ENCODE data around the gene SHROOM2.
"Not testable (repeated sequence)": the region's sequence is repeated elsewhere in the genome, so short reads cannot be mapped to it uniquely, and the experiment has no call there.

Gene SHROOM2

GRCh38 chrX:9785944-9786797 is at the start of gene SHROOM2:
Gene SHROOM2 (plus strand): TSS chrX:9786429. CDS start chrX:9786546, 117 bp downstream.
- no peak for DNase-seq (ENCODE audit: low read depth)

- no peak for DNase-seq (ENCODE audit: low read depth)
Measured at GRCh38 chrX:9737363-9737762, 48.9 kb upstream of the SHROOM2 start.

- no peak for DNase-seq (ENCODE audit: low read depth)
Measured at GRCh38 chrX:9738151-9738550, 48.1 kb upstream of the SHROOM2 start.

GRCh38 chrX:9739130-9739529 is 47.1 kb upstream of the SHROOM2 start:
- no peak for DNase-seq (ENCODE audit: low read depth)

- no peak for DNase-seq (ENCODE audit: low read depth)
Measured at GRCh38 chrX:9745417-9746115, 40.7 kb upstream of the SHROOM2 start.

GRCh38 chrX:9746148-9746888 is 39.9 kb upstream of the SHROOM2 start:
- DNase-seq (ENCODE audit: low read depth), result no peak

- no peak for DNase-seq (ENCODE audit: low read depth)
Measured at GRCh38 chrX:9747644-9748043, 38.6 kb upstream of the SHROOM2 start.

- no peak for DNase-seq (ENCODE audit: low read depth)
Measured at GRCh38 chrX:9749146-9749692, 37.0 kb upstream of the SHROOM2 start.

GRCh38 chrX:9757366-9757765 is 28.9 kb upstream of the SHROOM2 start:
- DNase-seq (ENCODE audit: low read depth), result no peak

GRCh38 chrX:9758021-9758638 is 28.1 kb upstream of the SHROOM2 start:
- no peak for DNase-seq (ENCODE audit: low read depth)

- no peak for DNase-seq (ENCODE audit: low read depth)
Measured at GRCh38 chrX:9759337-9759736, 26.9 kb upstream of the SHROOM2 start.

GRCh38 chrX:9765072-9765736 is 21.0 kb upstream of the SHROOM2 start:
- no peak for DNase-seq (ENCODE audit: low read depth)

GRCh38 chrX:9765737-9766097 is 20.5 kb upstream of the SHROOM2 start, which contains the start of gene GPR143:
Gene GPR143 (minus strand): TSS chrX:9765847. CDS start chrX:9765817, 30 bp downstream.
- no peak for DNase-seq (ENCODE audit: low read depth)

GRCh38 chrX:9767375-9767774 is 18.9 kb upstream of the SHROOM2 start:
- no peak for DNase-seq (ENCODE audit: low read depth)

GRCh38 chrX:9768321-9768839 is 17.8 kb upstream of the SHROOM2 start:
- not testable (repeated sequence) for DNase-seq (ENCODE audit: low read depth)

- DNase-seq (ENCODE audit: low read depth), result no peak
Measured at GRCh38 chrX:9770319-9770718, 15.9 kb upstream of the SHROOM2 start.

- DNase-seq (ENCODE audit: low read depth), result no peak
Measured at GRCh38 chrX:9772943-9773342, 13.3 kb upstream of the SHROOM2 start.

GRCh38 chrX:9775930-9776329 is 10.3 kb upstream of the SHROOM2 start:
- DNase-seq (ENCODE audit: low read depth), result no peak

- no peak for DNase-seq (ENCODE audit: low read depth)
Measured at GRCh38 chrX:9781941-9782340, 4.3 kb upstream of the SHROOM2 start.

- no peak for DNase-seq (ENCODE audit: low read depth)
Measured at GRCh38 chrX:9784332-9784731, 1.9 kb upstream of the SHROOM2 start.

Measured in activated gamma-delta T cell treated with anti-CD3 and anti-CD28 coated beads, Interleukin-2, amount 50 U/mL, for 16 hours (primary cell).